GM12872 (cell line): ENCODE data around the gene AKAP6.

Experiments used
- TF ChIP-seq, protein P1 (sequence below): IDR thresholded peaks from 3 replicates; pipeline ENCODE4 v1.5.1; 2011; ENCODE audit warnings: low read depth, mild to moderate bottlenecking, low read length, moderate library complexity; ENCODE audit not compliant: insufficient read depth

Gene AKAP6

DNA sequence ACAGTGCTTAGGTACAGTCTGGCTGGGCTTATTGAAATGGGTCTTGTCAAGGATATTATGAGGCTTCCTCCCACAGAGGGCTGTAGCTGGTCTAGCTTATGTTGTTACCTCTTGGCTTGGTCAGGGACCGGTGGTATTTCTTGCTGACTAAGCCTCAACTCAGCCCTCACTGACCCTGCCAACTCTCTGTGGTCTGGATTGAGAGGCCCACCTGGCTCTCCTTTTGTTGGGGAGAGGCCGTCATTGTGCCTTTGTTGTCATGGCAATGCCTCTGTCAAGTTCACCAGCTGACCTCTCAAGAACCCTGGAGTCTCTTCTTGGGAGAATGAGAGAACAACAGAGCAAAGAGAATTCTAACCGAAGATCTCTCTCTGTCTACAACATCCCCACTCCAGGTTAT is 364.0 kb downstream of the AKAP6 start:
- TF ChIP-seq, protein P1, sequence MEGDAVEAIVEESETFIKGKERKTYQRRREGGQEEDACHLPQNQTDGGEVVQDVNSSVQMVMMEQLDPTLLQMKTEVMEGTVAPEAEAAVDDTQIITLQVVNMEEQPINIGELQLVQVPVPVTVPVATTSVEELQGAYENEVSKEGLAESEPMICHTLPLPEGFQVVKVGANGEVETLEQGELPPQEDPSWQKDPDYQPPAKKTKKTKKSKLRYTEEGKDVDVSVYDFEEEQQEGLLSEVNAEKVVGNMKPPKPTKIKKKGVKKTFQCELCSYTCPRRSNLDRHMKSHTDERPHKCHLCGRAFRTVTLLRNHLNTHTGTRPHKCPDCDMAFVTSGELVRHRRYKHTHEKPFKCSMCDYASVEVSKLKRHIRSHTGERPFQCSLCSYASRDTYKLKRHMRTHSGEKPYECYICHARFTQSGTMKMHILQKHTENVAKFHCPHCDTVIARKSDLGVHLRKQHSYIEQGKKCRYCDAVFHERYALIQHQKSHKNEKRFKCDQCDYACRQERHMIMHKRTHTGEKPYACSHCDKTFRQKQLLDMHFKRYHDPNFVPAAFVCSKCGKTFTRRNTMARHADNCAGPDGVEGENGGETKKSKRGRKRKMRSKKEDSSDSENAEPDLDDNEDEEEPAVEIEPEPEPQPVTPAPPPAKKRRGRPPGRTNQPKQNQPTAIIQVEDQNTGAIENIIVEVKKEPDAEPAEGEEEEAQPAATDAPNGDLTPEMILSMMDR: no peak

DNA sequence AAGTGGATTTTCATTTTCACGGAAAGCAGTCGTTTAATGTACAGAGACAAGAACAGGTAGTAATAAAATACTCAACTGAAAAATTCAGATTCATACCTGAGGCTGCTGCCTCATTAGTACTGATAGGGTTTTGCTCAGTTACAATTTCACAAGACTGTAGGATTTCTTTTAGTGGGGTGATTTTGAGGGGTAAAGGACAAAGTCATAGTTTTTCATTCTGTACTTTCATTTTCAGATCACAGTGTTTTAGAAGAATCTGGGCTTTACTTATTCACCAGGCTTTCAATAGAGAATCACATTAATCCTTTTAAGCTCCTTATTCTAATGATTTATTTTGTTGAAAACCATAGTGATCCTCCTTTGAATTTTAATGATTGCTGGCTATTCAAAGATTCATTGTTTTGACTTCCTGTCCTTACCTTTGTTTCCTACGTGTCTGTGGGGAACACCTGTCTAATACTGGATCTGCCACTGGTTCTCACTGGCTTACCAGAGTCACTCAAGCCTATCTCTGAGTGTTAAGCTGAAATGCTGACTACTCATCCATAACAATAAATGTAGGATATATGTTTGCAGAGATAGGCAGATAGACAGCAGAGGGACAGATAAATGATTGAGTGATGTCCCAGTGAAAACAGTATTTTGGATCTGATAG is 365.8 kb downstream of the AKAP6 start:
- TF ChIP-seq, protein P1: no peak

DNA sequence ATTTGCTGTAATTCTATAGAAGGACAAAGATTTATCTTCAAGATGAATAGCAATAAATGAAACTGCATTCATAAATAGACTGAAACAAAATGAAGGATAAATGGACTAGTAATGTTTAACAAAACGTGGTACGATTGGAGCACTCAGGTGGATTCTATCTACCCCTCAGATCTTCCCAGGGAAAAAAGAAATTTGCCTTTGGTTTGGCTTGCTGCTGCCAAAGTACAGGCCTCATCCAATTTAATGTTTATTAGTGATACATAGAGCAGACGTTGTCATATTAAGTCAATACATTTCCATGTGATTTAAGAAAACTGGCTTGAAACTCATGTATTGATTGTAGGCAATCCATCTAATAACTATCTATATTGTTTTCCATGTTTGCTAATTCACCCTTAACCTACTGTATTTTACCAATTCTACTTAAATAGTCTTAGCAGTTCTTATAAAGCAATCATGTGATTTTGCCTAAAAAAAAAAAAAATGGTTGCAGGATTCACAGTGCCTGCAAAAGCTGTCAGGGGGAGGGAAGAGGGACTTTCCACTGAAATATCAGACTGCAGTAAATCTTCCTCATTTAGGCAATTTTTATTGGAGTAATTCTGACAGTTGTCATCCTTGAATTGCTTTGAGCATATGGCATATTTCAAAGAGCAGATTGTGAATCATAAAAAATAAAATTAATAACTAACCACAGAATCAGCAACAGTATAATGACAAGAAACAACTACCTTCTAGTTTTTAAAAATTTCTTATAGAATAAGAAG is 367.4 kb downstream of the AKAP6 start:
- TF ChIP-seq, protein P1: no peak

DNA sequence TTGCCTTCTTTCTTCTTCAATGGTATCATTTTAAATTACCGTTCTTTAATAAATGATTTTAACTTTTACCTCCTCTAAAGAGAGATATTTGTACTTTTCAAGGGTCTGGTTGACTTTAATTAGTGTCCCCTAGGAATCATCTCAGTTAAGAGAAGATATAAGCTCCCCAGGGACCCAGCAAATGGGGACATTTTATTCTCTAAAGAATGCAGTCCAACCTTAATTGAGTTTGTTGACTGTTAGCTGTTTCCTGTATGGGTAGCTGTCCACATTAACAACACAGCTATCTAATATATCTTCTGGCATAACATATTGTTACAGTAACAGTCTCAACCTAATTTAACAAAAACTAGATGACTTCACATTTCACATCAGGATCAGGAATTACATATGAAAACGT is 368.0 kb downstream of the AKAP6 start:
- TF ChIP-seq, protein P1: no peak

DNA sequence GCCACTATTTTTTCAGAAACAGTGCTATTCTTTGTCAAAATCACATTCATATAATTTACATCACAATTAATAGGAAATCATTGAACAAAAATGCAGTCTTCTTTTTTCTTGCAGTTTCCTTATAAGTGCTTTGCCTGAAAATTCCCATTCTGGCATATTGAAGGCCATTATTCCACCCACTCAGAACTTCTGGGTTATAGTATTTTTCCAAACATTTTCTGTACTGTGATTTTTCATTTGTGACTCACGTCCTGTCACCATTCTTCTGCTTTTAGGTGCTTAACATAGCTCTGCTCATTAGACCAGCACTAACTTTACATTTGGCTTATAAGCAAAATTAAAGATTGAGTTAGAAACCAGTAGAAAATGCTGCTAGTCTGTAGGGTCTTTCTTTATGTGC is 368.6 kb downstream of the AKAP6 start:
- TF ChIP-seq, protein P1: no peak

DNA sequence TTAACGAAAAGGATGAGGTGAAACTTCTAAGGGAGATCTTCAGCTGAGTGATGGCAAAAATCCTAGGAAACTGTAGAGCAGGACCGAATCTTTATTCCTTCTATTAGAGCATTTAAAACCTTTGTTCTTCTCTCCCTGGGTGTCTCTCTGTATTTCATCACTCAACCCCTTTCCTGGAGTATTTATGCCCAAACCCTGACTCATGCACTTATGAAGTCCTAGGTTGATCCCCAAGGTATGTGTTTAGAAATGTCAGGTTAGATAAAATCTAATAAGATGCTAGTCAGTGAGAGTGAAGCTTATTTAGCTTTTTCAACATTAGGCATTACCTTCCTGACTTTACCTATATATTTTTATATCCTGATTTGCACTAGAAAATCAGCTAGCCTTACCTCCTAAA is 369.7 kb downstream of the AKAP6 start:
- TF ChIP-seq, protein P1: no peak

DNA sequence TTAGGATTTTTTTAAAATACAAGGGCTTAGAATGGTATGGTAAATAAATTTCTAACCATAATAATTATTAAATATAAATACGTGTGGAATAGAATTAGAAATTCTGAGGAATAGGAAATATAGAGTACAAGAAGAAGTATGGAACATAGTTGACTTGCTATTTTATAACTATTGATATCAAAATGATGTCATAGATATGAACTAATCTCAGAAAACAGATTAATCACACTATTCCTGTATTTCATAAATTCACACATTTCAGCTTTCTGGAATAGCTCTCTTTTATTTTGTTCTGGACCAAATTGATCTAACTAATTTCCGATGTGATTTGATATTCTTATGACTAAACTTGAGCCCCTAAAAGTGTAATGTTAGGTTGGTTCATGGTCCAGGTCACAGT is 372.4 kb downstream of the AKAP6 start:
- TF ChIP-seq, protein P1: no peak
